Naive thymus-derived CD4-positive, alpha-beta T cell (primary cell): ENCODE measurements around the gene ANKRD23. TPM values are rescaled to one million over a fixed set of nuclear protein-coding genes. Genes with fewer than 3 reads are reported as not detected.

ENCODE experiments used
- ATAC-seq: fragments of 150-1000 bp; cut with Tn5 transposase; 2 replicates; pipeline ENCODE4 v1.10.0; 2021; ENCODE audit warnings: mild to moderate bottlenecking, moderate library complexity
- CTCF ChIA-PET: fragments of 350-600 bp; sonication (Branson Sonifier 250); formaldehyde crosslinking; loops from one replicate; lab custom pipeline; 2021; ENCODE audit warnings: antibody characterized with exemption; lab: Charles Lee
- POLR2A ChIA-PET: fragments of 350-600 bp; sonication (Branson Sonifier 250); formaldehyde crosslinking; loops from one replicate; lab custom pipeline; 2021; ENCODE audit warnings: antibody characterized with exemption, inconsistent platforms; lab: Charles Lee
- DNase-seq, 9 donors: peaks; one replicate each; pipeline versions ENCODE4 v3.0.0 to v3.0.0-alpha.2; 2020 to 2022; ENCODE audit warnings: mixed read lengths in 1 of 9
- H3K27ac ChIP-seq: one replicate; pipeline ENCODE4 v1.7.0; 2013; ENCODE audit warnings: mild to moderate bottlenecking, low read depth, low read length, moderate library complexity
- H3K27me3 ChIP-seq, 2 donors: one replicate each; pipeline ENCODE4 v1.7.0; 2013; ENCODE audit warnings: low read length in 2 of 2, mild to moderate bottlenecking in 2 of 2, moderate library complexity in 2 of 2; ENCODE audit not compliant: control insufficient read depth in 2 of 2, insufficient read depth in 2 of 2
- H3K36me3 ChIP-seq, 3 experiments: 1 replicate in 2 of 3; 2 replicates in 1 of 3; pipeline ENCODE4 v1.7.0; 2013; ENCODE audit warnings: low read length in 3 of 3, mild to moderate bottlenecking in 3 of 3, moderate library complexity in 1 of 3; ENCODE audit not compliant: insufficient read depth in 3 of 3, control insufficient read depth in 2 of 3
- H3K4me1 ChIP-seq, 2 donors: one replicate each; pipeline ENCODE4 v1.7.0; 2013; ENCODE audit warnings: low read length in 2 of 2, mild to moderate bottlenecking in 2 of 2, moderate library complexity in 1 of 2; ENCODE audit not compliant: control insufficient read depth in 2 of 2, insufficient read depth in 2 of 2
- H3K4me3 ChIP-seq: 2 replicates; pipeline ENCODE4 v1.7.0; 2013; ENCODE audit warnings: mild to moderate bottlenecking, low read length
- H3K9me3 ChIP-seq, 3 experiments: 1 replicate in 2 of 3; 2 replicates in 1 of 3; pipeline ENCODE4 v1.7.0; 2013; ENCODE audit warnings: low read length in 3 of 3; ENCODE audit not compliant: control insufficient read depth in 2 of 3
- H3K27ac Mint-ChIP-seq, 9 donors: one replicate each; pipeline ENCODE4 v1.8.0; 2020 to 2022; ENCODE audit warnings: mixed read lengths in 9 of 9, mild to moderate bottlenecking in 8 of 9, moderate library complexity in 5 of 9, inconsistent platforms in 2 of 9
- H3K27me3 Mint-ChIP-seq, 5 donors: one replicate each; pipeline ENCODE4 v1.8.0; 2021 to 2022; ENCODE audit warnings: mixed read lengths in 5 of 5, mild to moderate bottlenecking in 1 of 5
- H3K36me3 Mint-ChIP-seq, 5 donors: one replicate each; pipeline ENCODE4 v1.8.0; 2020 to 2022; ENCODE audit warnings: mixed read lengths in 5 of 5, mild to moderate bottlenecking in 3 of 5, inconsistent platforms in 1 of 5
- H3K4me1 Mint-ChIP-seq, 7 donors: one replicate each; pipeline ENCODE4 v1.8.0; 2020 to 2022; ENCODE audit warnings: mixed read lengths in 7 of 7, mild to moderate bottlenecking in 3 of 7, inconsistent platforms in 1 of 7
- H3K4me3 Mint-ChIP-seq, 10 donors: one replicate each; pipeline ENCODE4 v1.8.0; 2020 to 2022; ENCODE audit warnings: mild to moderate bottlenecking in 10 of 10, mixed read lengths in 10 of 10, moderate library complexity in 6 of 10, inconsistent platforms in 2 of 10
- H3K9me3 Mint-ChIP-seq, 11 donors: one replicate each; pipeline ENCODE4 v1.8.0; 2020 to 2022; ENCODE audit warnings: mixed read lengths in 11 of 11, mild to moderate bottlenecking in 4 of 11, inconsistent platforms in 1 of 11, moderate library complexity in 1 of 11
- intact Hi-C, 2 donors: fragments of 100-400 bp; cut with micrococcal nuclease; formaldehyde crosslinking; loops; one replicate each; pipeline ENCODE4 v1.15.1; 2023
- polyA plus RNA-seq, 2 donors: library from polyadenylated mRNA; unstranded; fragments of 300-500 nt; fragmentation: Illumina TruSeq; gene quantifications; one replicate each; pipeline ENCODE4 v1.2.3, GENCODE V29; 2021
- total RNA-seq, 6 experiments: library from RNA in 5 of 6; stranded (reverse) in 5 of 6; gene quantifications; 1 replicate in 5 of 6; 2 replicates in 1 of 6; pipeline ENCODE4 v1.2.3 and lab custom pipeline; 2021 to 2026

ANKRD23 gene
- total and polyA plus RNA-seq, 7 experiments from 2014 or later = 0.64 to 19.8 (median 11.7) TPM

- Mint-ChIP-seq H3K9me3 (no peaks in the 10 kb centered on the region), H3K4me3 (peak overlapping the region; percentile 76 to 90 (median 86)), H3K4me1 (peaks cover 42 to 70% (median 59%) of the 10 kb centered on the region in 7 donors), H3K27me3 (no peaks in the 10 kb centered on the region), H3K36me3 (peaks cover 0 to 12% (median 4%) of the 10 kb centered on the region in 5 donors), H3K27ac (peak overlapping the region in 8 of 9 donors; percentile 57 to 81 (median 65))
- intact Hi-C loops = loop anchor here (2.0 to 5.0 kb wide), 7 partner anchors 21 to 671 kb away; partner anchors contain the start of genes ARID5A (in 1 of the 2), CIAO1 (in 1 of the 2), CNNM4 (in 1 of the 2) and DUSP2 (in 1 of the 2)
- ATAC-seq (no peak), DNase-seq (no peak)
- Histone ChIP-seq H3K36me3 (peaks cover 0 to 20% (median 0%) of the 10 kb centered on the region in 3 experiments), H3K9me3 (no peaks in the 10 kb centered on the region), H3K27me3 (no peaks in the 10 kb centered on the region), H3K4me1 (peaks cover 37 to 46% of the 10 kb centered on the region in 2 donors), H3K4me3 (peak overlapping the region; percentile 74), H3K27ac (no peak overlapping the region)
- POLR2A ChIA-PET = interaction anchor here (0.7 to 7.0 kb wide), 11 partner anchors 12 to 294 kb away, joined by 3 to 48 read pairs (median 3); partner anchors contain the start of gene ANKRD39
- CTCF ChIA-PET = interaction anchor here (0.8 to 2.8 kb wide), 2 partner anchors 40 to 145 kb away, joined by 3 to 13 read pairs; partner anchors contain the start of gene ANKRD39
Observed at GRCh38 chr2:96817882-96818281, 25.9 kb downstream of the ANKRD23 start.

DNA sequence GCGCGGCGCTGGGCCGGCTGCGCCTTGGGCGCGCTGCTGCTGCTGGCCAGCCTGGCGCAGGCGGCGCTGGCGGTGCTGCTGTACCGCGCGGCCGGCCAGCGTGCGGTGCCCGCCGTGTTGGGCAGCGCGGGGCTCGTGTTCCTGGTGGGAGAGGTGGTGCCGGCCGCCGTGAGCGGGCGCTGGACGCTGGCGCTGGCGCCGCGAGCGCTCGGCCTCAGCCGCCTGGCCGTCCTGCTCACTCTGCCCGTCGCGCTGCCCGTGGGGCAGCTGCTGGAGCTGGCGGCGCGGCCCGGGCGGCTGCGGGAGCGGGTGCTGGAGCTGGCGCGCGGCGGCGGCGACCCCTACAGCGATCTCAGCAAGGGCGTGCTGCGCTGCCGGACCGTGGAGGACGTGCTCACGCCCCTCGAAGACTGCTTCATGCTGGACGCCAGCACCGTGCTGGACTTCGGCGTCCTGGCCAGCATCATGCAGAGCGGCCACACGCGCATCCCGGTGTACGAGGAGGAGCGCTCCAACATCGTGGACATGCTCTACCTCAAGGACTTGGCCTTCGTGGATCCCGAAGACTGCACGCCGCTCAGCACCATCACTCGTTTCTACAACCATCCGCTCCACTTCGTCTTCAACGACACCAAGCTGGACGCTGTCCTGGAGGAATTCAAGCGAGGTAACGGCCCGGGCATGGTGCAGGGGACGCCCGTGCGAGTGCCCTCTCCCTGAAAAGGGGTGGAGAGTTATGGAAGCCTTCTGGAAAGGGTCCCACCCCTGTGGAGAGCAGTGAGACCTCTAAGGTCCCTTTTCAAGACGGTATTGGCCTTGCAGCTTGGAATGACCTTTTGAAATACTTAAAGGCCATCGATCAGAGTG lies 26.8 kb downstream of the ANKRD23 start:
- Histone ChIP-seq H3K9me3 (no peaks in the 10 kb centered on the region), H3K4me3 (peak overlapping the region; percentile 74), H3K27ac (peak overlapping the region; percentile 51), H3K4me1 (peaks cover 37 to 46% of the 10 kb centered on the region in 2 donors), H3K36me3 (peaks cover 0 to 11% (median 0%) of the 10 kb centered on the region in 3 experiments), H3K27me3 (no peaks in the 10 kb centered on the region)
- intact Hi-C loops = loop anchor here (1.0 to 5.0 kb wide), 20 partner anchors 11 to 670 kb away; partner anchors contain the start of genes ANKRD39 (in 2 of the 2), CNNM4 (in 2 of the 2), KANSL3 (in 2 of the 2) and LMAN2L (in 2 of the 2)
- H3K4me3 Mint-ChIP-seq = peak overlapping the region; percentile 76 to 90 (median 86)
- no peak for ATAC-seq
- peaks cover 0 to 2% (median 0%) of the 10 kb centered on the region in 11 donors for H3K9me3 Mint-ChIP-seq
- H3K27me3 Mint-ChIP-seq = no peaks in the 10 kb centered on the region
- H3K4me1 Mint-ChIP-seq = peaks cover 39 to 69% (median 63%) of the 10 kb centered on the region in 7 donors
- CTCF ChIA-PET = interaction anchor here (0.8 to 2.8 kb wide), 8 partner anchors 14 to 295 kb away, joined by 3 to 13 read pairs (median 4); partner anchors contain the start of genes ANKRD36 and ANKRD39
- peak overlapping the region in 8 of 9 donors; percentile 23 to 81 (median 64) for H3K27ac Mint-ChIP-seq
- peaks cover 0 to 12% (median 4%) of the 10 kb centered on the region in 5 donors for H3K36me3 Mint-ChIP-seq
- no peak for DNase-seq
- POLR2A ChIA-PET = interaction anchor here (0.7 to 7.0 kb wide), 17 partner anchors 11 to 295 kb away, joined by 3 to 48 read pairs (median 5); partner anchors contain the start of gene ANKRD39

- DNase-seq (peak; percentile 89 to 99 (median 93)), ATAC-seq (peak; percentile 96)
- Mint-ChIP-seq H3K9me3 (peaks cover 0 to 3% (median 0%) of the 10 kb centered on the region in 11 donors), H3K4me3 (peak within 1 kb of the TSS; percentile 86 to 96 (median 92)), H3K4me1 (peaks cover 36 to 62% (median 58%) of the 10 kb centered on the region in 7 donors), H3K36me3 (peaks cover 0 to 12% (median 4%) of the 10 kb centered on the region in 5 donors), H3K27ac (peak within 1 kb of the TSS; percentile 75 to 96 (median 86)), H3K27me3 (no peaks in the 10 kb centered on the region)
- ChIA-PET POLR2A (interaction anchor here (0.6 to 7.0 kb wide), 15 partner anchors 10 to 262 kb away, joined by 3 to 48 read pairs (median 6); partner anchors contain the start of gene ANKRD39), CTCF (interaction anchor here (0.8 to 2.8 kb wide), 7 partner anchors 13 to 296 kb away, joined by 3 to 13 read pairs (median 4); partner anchors contain the start of genes ANKRD36 and ANKRD39)
- Histone ChIP-seq H3K36me3 (peaks cover 0 to 8% (median 0%) of the 10 kb centered on the region in 3 experiments), H3K4me1 (peaks cover 37 to 43% of the 10 kb centered on the region in 2 donors), H3K9me3 (no peaks in the 10 kb centered on the region), H3K4me3 (peak within 1 kb of the TSS; percentile 74), H3K27me3 (no peaks in the 10 kb centered on the region), H3K27ac (peak within 1 kb of the TSS; percentile 79)
- intact Hi-C loops = loop anchor here (1.0 to 5.0 kb wide), 20 partner anchors 10 to 669 kb away; partner anchors contain the start of genes ANKRD39 (in 2 of the 2), CNNM4 (in 2 of the 2), KANSL3 (in 2 of the 2) and LMAN2L (in 2 of the 2)
Observed at GRCh38 chr2:96816127-96816835, 27.5 kb downstream of the ANKRD23 start, which contains the start of gene CNNM3. TSS of gene CNNM3 (plus strand) at chr2:96816268. CDS start at chr2:96816278, 10 bp downstream.

- ChIA-PET CTCF (interaction anchor here (0.5 to 2.8 kb wide), 6 partner anchors 15 to 924 kb away, joined by 3 to 13 read pairs (median 3); partner anchors contain the start of gene ANKRD39), POLR2A (interaction anchor here (0.6 to 7.0 kb wide), 11 partner anchors 10 to 147 kb away, joined by 3 to 48 read pairs (median 7); partner anchors contain the start of gene ANKRD39)
- Histone ChIP-seq H3K4me3 (peak overlapping the region; percentile 49), H3K36me3 (peaks cover 0 to 9% (median 0%) of the 10 kb centered on the region in 3 experiments), H3K27ac (peak overlapping the region; percentile 79), H3K9me3 (no peaks in the 10 kb centered on the region), H3K4me1 (peaks cover 35 to 36% of the 10 kb centered on the region in 2 donors), H3K27me3 (no peaks in the 10 kb centered on the region)
- ATAC-seq = peak; percentile 0
- Mint-ChIP-seq H3K27ac (peak overlapping the region; percentile 75 to 96 (median 86)), H3K4me3 (peak overlapping the region; percentile 86 to 96 (median 92)), H3K4me1 (peaks cover 29 to 55% (median 52%) of the 10 kb centered on the region in 7 donors), H3K27me3 (no peaks in the 10 kb centered on the region), H3K36me3 (peaks cover 0 to 14% (median 4%) of the 10 kb centered on the region in 5 donors), H3K9me3 (peaks cover 0 to 3% (median 0%) of the 10 kb centered on the region in 11 donors)
- intact Hi-C loops = loop anchor here (1.0 to 5.0 kb wide), 20 partner anchors 9 to 668 kb away; partner anchors contain the start of genes ANKRD39 (in 2 of the 2), CNNM4 (in 2 of the 2), KANSL3 (in 2 of the 2) and LMAN2L (in 2 of the 2)
- DNase-seq = peak in 1 of 9 donors; percentile 40
Observed at GRCh38 chr2:96815326-96816126, 28.3 kb downstream of the ANKRD23 start.

GRCh38 chr2:96813656-96814055 lies 30.2 kb downstream of the ANKRD23 start:
- intact Hi-C loops = no loop called here
- Histone ChIP-seq H3K4me3 (no peak overlapping the region), H3K9me3 (no peaks in the 10 kb centered on the region), H3K27ac (no peak overlapping the region), H3K36me3 (peaks cover 0 to 7% (median 0%) of the 10 kb centered on the region in 3 experiments), H3K27me3 (no peaks in the 10 kb centered on the region), H3K4me1 (peaks cover 17% of the 10 kb centered on the region in 2 donors)
- CTCF ChIA-PET = interaction anchor here (0.6 to 1.5 kb wide), 4 partner anchors 11 to 258 kb away, joined by 3 to 7 read pairs (median 4); no protein-coding TSS in a partner anchor
- peaks cover 11 to 36% (median 35%) of the 10 kb centered on the region in 7 donors for H3K4me1 Mint-ChIP-seq
- peaks cover 0 to 6% (median 4%) of the 10 kb centered on the region in 5 donors for H3K36me3 Mint-ChIP-seq
- ATAC-seq = no peak
- peak overlapping the region in 1 of 9 donors; percentile 64 for H3K27ac Mint-ChIP-seq
- no peaks in the 10 kb centered on the region for H3K27me3 Mint-ChIP-seq
- POLR2A ChIA-PET = interaction anchor here (0.6 to 1.2 kb wide), 3 partner anchors 11 to 228 kb away, joined by 3 to 4 read pairs (median 4); no protein-coding TSS in a partner anchor
- DNase-seq = no peak
- peaks cover 0 to 3% (median 0%) of the 10 kb centered on the region in 11 donors for H3K9me3 Mint-ChIP-seq
- no peak overlapping the region for H3K4me3 Mint-ChIP-seq
